ENCODE results near the gene TRIP12. TPM values are rescaled to one million over a fixed set of nuclear protein-coding genes. Genes with fewer than 3 reads are reported as not detected.

The TRIP12 gene
- polyA plus RNA-seq, 1 donor from 2014 or later = 57.2 TPM

GRCh38 chr2:229914171-229914570 lies 7.6 kb downstream of the TRIP12 start:
- Histone ChIP-seq H3K4me3 (ENCODE audit: low read length) (no peak overlapping the region), H2AFZ (ENCODE audit: low read depth, low read length) (no peak overlapping the region), H4K20me1 (ENCODE audit: insufficient read depth) (no peaks in the 10 kb centered on the region)

GRCh38 chr2:229910832-229911412 lies 10.9 kb downstream of the TRIP12 start:
- Histone ChIP-seq H4K20me1 (ENCODE audit: insufficient read depth) (no peaks in the 10 kb centered on the region), H3K4me2 (ENCODE audit: low read length) (no peak overlapping the region), H3K27ac (ENCODE audit: low read length) (no peak overlapping the region), H3K9me3 (ENCODE audit: low read length) (no peaks in the 10 kb centered on the region), H3K9me2 (ENCODE audit: insufficient read depth, low read length) (no peaks in the 10 kb centered on the region), H3K9ac (ENCODE audit: low read length) (no peak overlapping the region), H3K79me2 (replicated peaks; ENCODE audit: insufficient read depth, low read length) (peaks cover 76% of the 10 kb centered on the region), H3F3A (ENCODE audit: insufficient read depth, low read length, poor library complexity, severe bottlenecking) (no peaks in the 10 kb centered on the region), H3K4me3 (ENCODE audit: low read length) (no peak overlapping the region), H2AFZ (ENCODE audit: low read depth, low read length) (no peak overlapping the region), H3K36me3 (ENCODE audit: insufficient read depth, low read length) (no peaks in the 10 kb centered on the region), H3K27me3 (ENCODE audit: insufficient read depth, low read depth, low read length) (no peaks in the 10 kb centered on the region)
- no peak for TF ChIP-seq MXI1 (conservative IDR thresholded peaks at IDR 0.05; ENCODE audit: poor library complexity, severe bottlenecking)
- TF ChIP-seq, protein P1, sequence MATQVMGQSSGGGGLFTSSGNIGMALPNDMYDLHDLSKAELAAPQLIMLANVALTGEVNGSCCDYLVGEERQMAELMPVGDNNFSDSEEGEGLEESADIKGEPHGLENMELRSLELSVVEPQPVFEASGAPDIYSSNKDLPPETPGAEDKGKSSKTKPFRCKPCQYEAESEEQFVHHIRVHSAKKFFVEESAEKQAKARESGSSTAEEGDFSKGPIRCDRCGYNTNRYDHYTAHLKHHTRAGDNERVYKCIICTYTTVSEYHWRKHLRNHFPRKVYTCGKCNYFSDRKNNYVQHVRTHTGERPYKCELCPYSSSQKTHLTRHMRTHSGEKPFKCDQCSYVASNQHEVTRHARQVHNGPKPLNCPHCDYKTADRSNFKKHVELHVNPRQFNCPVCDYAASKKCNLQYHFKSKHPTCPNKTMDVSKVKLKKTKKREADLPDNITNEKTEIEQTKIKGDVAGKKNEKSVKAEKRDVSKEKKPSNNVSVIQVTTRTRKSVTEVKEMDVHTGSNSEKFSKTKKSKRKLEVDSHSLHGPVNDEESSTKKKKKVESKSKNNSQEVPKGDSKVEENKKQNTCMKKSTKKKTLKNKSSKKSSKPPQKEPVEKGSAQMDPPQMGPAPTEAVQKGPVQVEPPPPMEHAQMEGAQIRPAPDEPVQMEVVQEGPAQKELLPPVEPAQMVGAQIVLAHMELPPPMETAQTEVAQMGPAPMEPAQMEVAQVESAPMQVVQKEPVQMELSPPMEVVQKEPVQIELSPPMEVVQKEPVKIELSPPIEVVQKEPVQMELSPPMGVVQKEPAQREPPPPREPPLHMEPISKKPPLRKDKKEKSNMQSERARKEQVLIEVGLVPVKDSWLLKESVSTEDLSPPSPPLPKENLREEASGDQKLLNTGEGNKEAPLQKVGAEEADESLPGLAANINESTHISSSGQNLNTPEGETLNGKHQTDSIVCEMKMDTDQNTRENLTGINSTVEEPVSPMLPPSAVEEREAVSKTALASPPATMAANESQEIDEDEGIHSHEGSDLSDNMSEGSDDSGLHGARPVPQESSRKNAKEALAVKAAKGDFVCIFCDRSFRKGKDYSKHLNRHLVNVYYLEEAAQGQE (IDR thresholded peaks at IDR 0.05; ENCODE audit: borderline replicate concordance) = no peak
- TF ChIP-seq RAD21 (conservative IDR thresholded peaks at IDR 0.05) = no peak
- no peak for TF ChIP-seq EP300 (conservative IDR thresholded peaks at IDR 0.05; ENCODE audit: poor library complexity, severe bottlenecking)
- TF ChIP-seq TAF1 (IDR thresholded peaks at IDR 0.05; ENCODE audit: low read depth) = no peak
- TF ChIP-seq SMC3 (conservative IDR thresholded peaks at IDR 0.05; ENCODE audit: poor library complexity) = no peak
- no peak for TF ChIP-seq POLR2AphosphoS5 (IDR thresholded peaks at IDR 0.05)

More at GRCh38 chr2:229914171-229914570, 7.6 kb downstream of the TRIP12 start:
- no peaks in the 10 kb centered on the region for H3F3A ChIP-seq (ENCODE audit: insufficient read depth, low read length, poor library complexity, severe bottlenecking)
- no peak overlapping the region for H3K4me2 ChIP-seq (ENCODE audit: low read length)
- no peak overlapping the region for H3K27ac ChIP-seq (ENCODE audit: low read length)
- H3K27me3 ChIP-seq (ENCODE audit: insufficient read depth, low read depth, low read length) = no peaks in the 10 kb centered on the region
- H3K36me3 ChIP-seq (ENCODE audit: insufficient read depth, low read length) = no peaks in the 10 kb centered on the region
- no peaks in the 10 kb centered on the region for H3K9me2 ChIP-seq (ENCODE audit: insufficient read depth, low read length)
- no peak overlapping the region for H3K9ac ChIP-seq (ENCODE audit: low read length)
- no peak for TF ChIP-seq MXI1 (conservative IDR thresholded peaks at IDR 0.05; ENCODE audit: poor library complexity, severe bottlenecking)
- TF ChIP-seq, protein P2, sequence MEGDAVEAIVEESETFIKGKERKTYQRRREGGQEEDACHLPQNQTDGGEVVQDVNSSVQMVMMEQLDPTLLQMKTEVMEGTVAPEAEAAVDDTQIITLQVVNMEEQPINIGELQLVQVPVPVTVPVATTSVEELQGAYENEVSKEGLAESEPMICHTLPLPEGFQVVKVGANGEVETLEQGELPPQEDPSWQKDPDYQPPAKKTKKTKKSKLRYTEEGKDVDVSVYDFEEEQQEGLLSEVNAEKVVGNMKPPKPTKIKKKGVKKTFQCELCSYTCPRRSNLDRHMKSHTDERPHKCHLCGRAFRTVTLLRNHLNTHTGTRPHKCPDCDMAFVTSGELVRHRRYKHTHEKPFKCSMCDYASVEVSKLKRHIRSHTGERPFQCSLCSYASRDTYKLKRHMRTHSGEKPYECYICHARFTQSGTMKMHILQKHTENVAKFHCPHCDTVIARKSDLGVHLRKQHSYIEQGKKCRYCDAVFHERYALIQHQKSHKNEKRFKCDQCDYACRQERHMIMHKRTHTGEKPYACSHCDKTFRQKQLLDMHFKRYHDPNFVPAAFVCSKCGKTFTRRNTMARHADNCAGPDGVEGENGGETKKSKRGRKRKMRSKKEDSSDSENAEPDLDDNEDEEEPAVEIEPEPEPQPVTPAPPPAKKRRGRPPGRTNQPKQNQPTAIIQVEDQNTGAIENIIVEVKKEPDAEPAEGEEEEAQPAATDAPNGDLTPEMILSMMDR (IDR thresholded peaks at IDR 0.05; ENCODE audit: poor library complexity, severe bottlenecking) = no peak
- TF ChIP-seq TAF1 (IDR thresholded peaks at IDR 0.05; ENCODE audit: low read depth) = no peak
- no peak for TF ChIP-seq POLR2AphosphoS5 (IDR thresholded peaks at IDR 0.05)
- H3K9me3 ChIP-seq (ENCODE audit: low read length) = no peaks in the 10 kb centered on the region
- peaks cover 94% of the 10 kb centered on the region for H3K79me2 ChIP-seq (replicated peaks; ENCODE audit: insufficient read depth, low read length)

Measured in neural cell (in vitro differentiated cells).